Thymus (tissue), 11 donors: ENCODE data around the gene TBX4. TPM values are rescaled to one million over a fixed set of nuclear protein-coding genes. Genes with fewer than 3 reads are reported as not detected.

Experiments used
- DNase-seq, 9 donors: peaks; one replicate each; pipeline ENCODE4 v3.0.0-alpha.2; 2013; ENCODE audit warnings: low spot score in 9 of 9, low read depth in 6 of 9, missing footprints in 1 of 9
- H3K27ac ChIP-seq, 2 donors: one replicate each; pipeline ENCODE4 v1.5.1; 2013; ENCODE audit warnings: control low read depth in 1 of 2, low read depth in 1 of 2, low read length in 1 of 2, mild to moderate bottlenecking in 1 of 2, moderate library complexity in 1 of 2
- H3K27me3 ChIP-seq, 2 donors: one replicate each; pipeline ENCODE4 v1.5.1; 2013; ENCODE audit warnings: low read length in 1 of 2; ENCODE audit not compliant: control insufficient read depth in 2 of 2, insufficient read depth in 1 of 2
- H3K36me3 ChIP-seq, 2 donors: one replicate each; pipeline ENCODE4 v1.5.1; 2013; ENCODE audit warnings: low read length in 1 of 2, mild to moderate bottlenecking in 1 of 2, moderate library complexity in 1 of 2; ENCODE audit not compliant: control insufficient read depth in 2 of 2, insufficient read depth in 2 of 2
- H3K4me1 ChIP-seq, 2 donors: one replicate each; pipeline ENCODE4 v1.5.1; 2013; ENCODE audit warnings: low read length in 2 of 2; ENCODE audit not compliant: control insufficient read depth in 2 of 2, insufficient read depth in 2 of 2
- H3K4me3 ChIP-seq, 2 donors: one replicate each; pipeline ENCODE4 v1.5.1; 2013; ENCODE audit warnings: low read length in 2 of 2, control low read depth in 1 of 2, mild to moderate bottlenecking in 1 of 2
- H3K9me3 ChIP-seq, 2 donors: one replicate each; pipeline ENCODE4 v1.5.1; 2013; ENCODE audit warnings: low read length in 1 of 2, mild to moderate bottlenecking in 1 of 2; ENCODE audit not compliant: control insufficient read depth in 2 of 2, insufficient read depth in 1 of 2
- WGBS: extraction: QIAGEN DNeasy Blood & Tissue Kit; methylation state at CpG from one replicate; pipeline ENCODE4 v1.1.7; 2013; 5-methylcytosine and 5-hydroxymethylcytosine counted together
- polyA plus RNA-seq: library from polyadenylated mRNA; stranded (reverse); fragments of 200-250 nt; gene quantifications from one replicate; pipeline ENCODE4 v1.2.3, GENCODE V29; 2013
- total RNA-seq: library from RNA; stranded (reverse); fragments of 120-200 nt; gene quantifications from one replicate; pipeline ENCODE4 v1.2.4, GENCODE V29; 2013
- donor health status: healthy.

The TBX4 gene
- total and polyA plus RNA-seq, 2 donors: 0.11 to 0.14 TPM

GRCh38 chr17:61450641-61451537, 1.3 kb upstream of the TBX4 start:
- H3K4me3 ChIP-seq: no peak overlapping the region
- DNase-seq: no peak
- 35% methylated on average over 19 of the region's 19 CpGs for WGBS

GRCh38 chr17:61451538-61452300, 503 bp upstream of the TBX4 start:
- Histone ChIP-seq H3K27ac (no peak overlapping the region), H3K9me3 (peaks cover 0 to 4% of the 10 kb centered on the region in 2 donors), H3K27me3 (peaks cover 71 to 97% of the 10 kb centered on the region in 2 donors), H3K4me1 (no peaks in the 10 kb centered on the region), H3K4me3 (no peak overlapping the region), H3K36me3 (no peaks in the 10 kb centered on the region)
- no peak for DNase-seq
- WGBS: 3% methylated on average over 75 of the region's 75 CpGs

More at GRCh38 chr17:61450641-61451537, 1.3 kb upstream of the TBX4 start:
- H3K36me3 ChIP-seq: no peaks in the 10 kb centered on the region
- H3K9me3 ChIP-seq: peaks cover 0 to 4% of the 10 kb centered on the region in 2 donors
- no peaks in the 10 kb centered on the region for H3K4me1 ChIP-seq
- H3K27ac ChIP-seq: no peak overlapping the region
- peaks cover 63 to 97% of the 10 kb centered on the region in 2 donors for H3K27me3 ChIP-seq

GRCh38 chr17:61453566-61454380, 1.6 kb downstream of the TBX4 start:
- 16% methylated on average over 17 of the region's 17 CpGs for WGBS

GRCh38 chr17:61454381-61455323, 2.4 kb downstream of the TBX4 start:
- DNase-seq: no peak

More at GRCh38 chr17:61453566-61454380, 1.6 kb downstream of the TBX4 start:
- H3K4me1 ChIP-seq: peaks cover 0 to 4% of the 10 kb centered on the region in 2 donors
- H3K27me3 ChIP-seq: peaks cover 87 to 98% of the 10 kb centered on the region in 2 donors
- H3K9me3 ChIP-seq: peaks cover 0 to 4% of the 10 kb centered on the region in 2 donors
- DNase-seq: no peak
- no peak overlapping the region for H3K27ac ChIP-seq
- no peak overlapping the region for H3K4me3 ChIP-seq
- no peaks in the 10 kb centered on the region for H3K36me3 ChIP-seq

GRCh38 chr17:61455324-61456060, 3.3 kb downstream of the TBX4 start:
- no peak for DNase-seq
- WGBS: 26% methylated on average over 18 of the region's 18 CpGs
- H3K4me3 ChIP-seq: no peak overlapping the region
- no peak overlapping the region for H3K27ac ChIP-seq
- peaks cover 0 to 4% of the 10 kb centered on the region in 2 donors for H3K4me1 ChIP-seq
- H3K36me3 ChIP-seq: no peaks in the 10 kb centered on the region
- H3K9me3 ChIP-seq: peaks cover 0 to 4% of the 10 kb centered on the region in 2 donors
- peaks cover 84 to 99% of the 10 kb centered on the region in 2 donors for H3K27me3 ChIP-seq

More at GRCh38 chr17:61454381-61455323, 2.4 kb downstream of the TBX4 start:
- Histone ChIP-seq H3K27me3 (peaks cover 84 to 99% of the 10 kb centered on the region in 2 donors), H3K4me1 (peaks cover 0 to 4% of the 10 kb centered on the region in 2 donors), H3K9me3 (peaks cover 0 to 4% of the 10 kb centered on the region in 2 donors), H3K27ac (no peak overlapping the region), H3K36me3 (no peaks in the 10 kb centered on the region), H3K4me3 (no peak overlapping the region)
- 7% methylated on average over 86 of the region's 86 CpGs for WGBS

- H3K27me3 ChIP-seq: peaks cover 83 to 99% of the 10 kb centered on the region in 2 donors
- H3K4me1 ChIP-seq: peaks cover 0 to 4% of the 10 kb centered on the region in 2 donors
- no peaks in the 10 kb centered on the region for H3K36me3 ChIP-seq
- H3K27ac ChIP-seq: no peak overlapping the region
- 15% methylated on average over 47 of the region's 47 CpGs for WGBS
- H3K9me3 ChIP-seq: peaks cover 0 to 4% of the 10 kb centered on the region in 2 donors
- no peak overlapping the region for H3K4me3 ChIP-seq
- DNase-seq: no peak
Observed at GRCh38 chr17:61456061-61456681, 3.9 kb downstream of the TBX4 start.

- H3K9me3 ChIP-seq: peaks cover 0 to 4% of the 10 kb centered on the region in 2 donors
- DNase-seq: no peak
- no peak overlapping the region for H3K27ac ChIP-seq
- WGBS: 10% methylated on average over 45 of the region's 45 CpGs
- peaks cover under 1 to 4% of the 10 kb centered on the region in 2 donors for H3K4me1 ChIP-seq
- no peaks in the 10 kb centered on the region for H3K36me3 ChIP-seq
- H3K4me3 ChIP-seq: no peak overlapping the region
- peaks cover 83 to 99% of the 10 kb centered on the region in 2 donors for H3K27me3 ChIP-seq
Observed at GRCh38 chr17:61456688-61457225, 4.5 kb downstream of the TBX4 start.
